A673 (cell line): Measurements from ENCODE around the gene TMED6.

Source experiments
- CTCF ChIP-seq: fragments of 300-800, 200-600 bp; sonication (generic); conservative IDR thresholded peaks from 2 replicates; pipeline ENCODE4 v1.5.1; 2017; ENCODE audit warnings: low read depth, mild to moderate bottlenecking, antibody characterized with exemption, low read length, moderate library complexity, mixed read lengths
- EZH2 ChIP-seq: fragments of 200-600 bp; sonication (generic); IDR thresholded peaks from 2 replicates; pipeline ENCODE4 v1.6.1; 2017; ENCODE audit warnings: borderline replicate concordance, low read depth, mild to moderate bottlenecking, mixed read lengths, antibody characterized with exemption, low read length; ENCODE audit not compliant: poor library complexity, severe bottlenecking

- no peak for TF ChIP-seq CTCF
- no peak for TF ChIP-seq EZH2
Measured at GRCh38 chr16:69366431-69366830, 14.8 kb upstream of the TMED6 start.
